CD14-positive monocyte (primary cell): ENCODE results near the gene SCIN. TPM values are rescaled to one million over a fixed set of nuclear protein-coding genes. Genes with fewer than 3 reads are reported as not detected.

ENCODE experiments used
- DNase-seq, 3 donors: peaks; one replicate each; pipeline ENCODE4 v3.0.0-alpha.2; 2011 to 2022
- H2AFZ ChIP-seq: 2 replicates; pipeline ENCODE4 v1.6.0; 2012; ENCODE audit warnings: mild to moderate bottlenecking, low read depth, low read length, inconsistent platforms; ENCODE audit not compliant: insufficient read depth, poor library complexity, severe bottlenecking
- H3K27ac ChIP-seq, 2 donors: 1 replicate in 1 of 2; 2 replicates in 1 of 2; pipeline ENCODE4 v1.5.1; 2012 to 2013; ENCODE audit warnings: low read length in 2 of 2, control low read depth in 1 of 2, inconsistent platforms in 1 of 2, low read depth in 1 of 2, mild to moderate bottlenecking in 1 of 2
- H3K27me3 ChIP-seq, 2 donors: one replicate each; pipeline versions ENCODE4 v1.6.0 to v1.6.1; 2011 to 2013; ENCODE audit warnings: low read length in 2 of 2; ENCODE audit not compliant: control insufficient read depth in 2 of 2, insufficient read depth in 2 of 2
- H3K36me3 ChIP-seq, 2 donors: replicated peaks in 1 of 2; 1 replicate in 1 of 2; 2 replicates in 1 of 2; pipeline versions ENCODE4 v1.5.1 to v1.6.1; 2012 to 2013; ENCODE audit warnings: low read length in 2 of 2, control low read depth in 1 of 2, inconsistent platforms in 1 of 2, mild to moderate bottlenecking in 1 of 2; ENCODE audit not compliant: insufficient read depth in 2 of 2, control insufficient read depth in 1 of 2
- H3K4me1 ChIP-seq, 2 donors: 1 replicate in 1 of 2; 2 replicates in 1 of 2; pipeline versions ENCODE4 v1.5.1 to v1.6.1; 2012 to 2013; ENCODE audit warnings: low read length in 2 of 2, control low read depth in 1 of 2, inconsistent platforms in 1 of 2, mild to moderate bottlenecking in 1 of 2, moderate library complexity in 1 of 2; ENCODE audit not compliant: insufficient read depth in 2 of 2, control insufficient read depth in 1 of 2
- H3K4me2 ChIP-seq: replicated peaks from 2 replicates; pipeline ENCODE3; 2012; ENCODE audit warnings: low read length, moderate library complexity, mild to moderate bottlenecking; ENCODE audit not compliant: poor library complexity, severe bottlenecking; ENCODE audit errors: extremely low read depth
- H3K4me3 ChIP-seq, 3 experiments: fragments of 200-600 bp in 1 of 3; sonication (generic) in 1 of 3; replicated peaks in 1 of 3; 1 replicate in 2 of 3; 2 replicates in 1 of 3; pipeline ENCODE4 v1.5.1; 2011 to 2013; ENCODE audit warnings: low read length in 3 of 3, mild to moderate bottlenecking in 3 of 3, control low read depth in 2 of 3, low read depth in 2 of 3, inconsistent platforms in 1 of 3, moderate library complexity in 1 of 3
- H3K79me2 ChIP-seq: 2 replicates; pipeline ENCODE4 v1.6.0; 2012; ENCODE audit warnings: mild to moderate bottlenecking, control low read depth, inconsistent platforms, low read length, moderate library complexity; ENCODE audit not compliant: insufficient read depth
- H3K9ac ChIP-seq: 2 replicates; pipeline ENCODE4 v1.6.0; 2017; ENCODE audit warnings: low read length, mild to moderate bottlenecking; ENCODE audit not compliant: insufficient read depth, poor library complexity, severe bottlenecking
- H3K9me3 ChIP-seq, 2 donors: replicated peaks in 1 of 2; 1 replicate in 1 of 2; 2 replicates in 1 of 2; pipeline versions ENCODE4 v1.5.1 to v1.6.1; 2012 to 2013; ENCODE audit warnings: low read length in 2 of 2, control low read depth in 1 of 2; ENCODE audit not compliant: control insufficient read depth in 1 of 2, insufficient read depth in 1 of 2
- H4K20me1 ChIP-seq: 2 replicates; pipeline ENCODE4 v1.6.0; 2012; ENCODE audit warnings: mild to moderate bottlenecking, low read length, control low read depth, moderate library complexity; ENCODE audit not compliant: insufficient read depth
- H3K27ac Mint-ChIP-seq, 7 donors: one replicate each; pipeline ENCODE4 v1.8.0; 2020; ENCODE audit warnings: mild to moderate bottlenecking in 7 of 7, mixed read lengths in 7 of 7, moderate library complexity in 6 of 7, inconsistent platforms in 2 of 7
- H3K27me3 Mint-ChIP-seq, 3 donors: one replicate each; pipeline ENCODE4 v1.8.0; 2021 to 2022; ENCODE audit warnings: low read depth in 3 of 3, mild to moderate bottlenecking in 3 of 3, mixed read lengths in 3 of 3, moderate library complexity in 3 of 3, inconsistent platforms in 1 of 3
- H3K36me3 Mint-ChIP-seq, 2 donors: one replicate each; pipeline ENCODE4 v1.8.0; 2020; ENCODE audit warnings: mixed read lengths in 2 of 2, inconsistent platforms in 1 of 2, mild to moderate bottlenecking in 1 of 2
- H3K4me1 Mint-ChIP-seq: one replicate; pipeline ENCODE4 v1.8.0; 2020; ENCODE audit warnings: mild to moderate bottlenecking, mixed read lengths
- H3K4me3 Mint-ChIP-seq, 2 donors: one replicate each; pipeline ENCODE4 v1.8.0; 2020; ENCODE audit warnings: mild to moderate bottlenecking in 2 of 2, mixed read lengths in 2 of 2, moderate library complexity in 1 of 2
- H3K9me3 Mint-ChIP-seq, 7 donors: one replicate each; pipeline ENCODE4 v1.8.0; 2020 to 2022; ENCODE audit warnings: mixed read lengths in 7 of 7, mild to moderate bottlenecking in 6 of 7, moderate library complexity in 6 of 7, inconsistent platforms in 2 of 7
- CTCF ChIP-seq: fragments of 200-600 bp; IDR thresholded peaks from one replicate; pipeline ENCODE4 v1.8.0; 2022; ENCODE audit warnings: antibody characterized with exemption, mild to moderate bottlenecking
- WGBS: methylation state at CpG from one replicate; pipeline ENCODE4 v1.1.5; 2013; ENCODE audit warnings: missing lambda C conversion rate; ENCODE audit not compliant: insufficient coverage; 5-methylcytosine and 5-hydroxymethylcytosine counted together
- intact Hi-C, 2 donors: fragments of 100-400 bp; cut with micrococcal nuclease; formaldehyde crosslinking; loops; one replicate each; pipeline versions ENCODE4 v1.15.0 to v1.15.1; 2023
- polyA plus RNA-seq, 3 donors: library from polyadenylated mRNA; depleted of rRNA in 1 of 3; unstranded in 2 of 3; stranded (reverse) in 1 of 3; fragments of 300-500 nt in 2 of 3; fragments of >200 nt in 1 of 3; fragmentation: Illumina TruSeq in 2 of 3; gene quantifications; 1 replicate in 2 of 3; 2 replicates in 1 of 3; pipeline ENCODE4 v1.2.3, GENCODE V29; 2012 to 2021

Gene SCIN
- polyA plus RNA-seq, 3 donors, result 0.08 TPM; not detected in 2

GRCh38 chr7:12648704-12649261, 78.3 kb downstream of the SCIN start:
- Histone ChIP-seq H3K9me3 (no peaks in the 10 kb centered on the region), H3K27me3 (no peaks in the 10 kb centered on the region), H3K79me2 (no peaks in the 10 kb centered on the region), H3K4me1 (peaks cover 0 to 4% of the 10 kb centered on the region in 2 donors), H3K27ac (no peak overlapping the region), H3K4me2 (no peak overlapping the region), H4K20me1 (no peaks in the 10 kb centered on the region), H3K4me3 (no peak overlapping the region), H3K9ac (no peak overlapping the region), H2AFZ (no peak overlapping the region), H3K36me3 (no peaks in the 10 kb centered on the region)
- H3K4me1 Mint-ChIP-seq, result peaks cover 2% of the 10 kb centered on the region
- DNase-seq, result no peak
- no peaks in the 10 kb centered on the region for H3K36me3 Mint-ChIP-seq
- no peak for TF ChIP-seq CTCF
- H3K27ac Mint-ChIP-seq, result peak overlapping the region in 1 of 7 donors; percentile 43
- intact Hi-C loops, result loop anchor here in 1 of 2 donors (10.0 kb wide), 1 partner anchor 66 kb away; no protein-coding TSS in a partner anchor
- no peaks in the 10 kb centered on the region for H3K9me3 Mint-ChIP-seq
- peaks cover 0 to 1% (median 0%) of the 10 kb centered on the region in 3 donors for H3K27me3 Mint-ChIP-seq
- no peak overlapping the region for H3K4me3 Mint-ChIP-seq
- WGBS, result 100% methylated on average over 1 of the region's 4 CpGs

DNA sequence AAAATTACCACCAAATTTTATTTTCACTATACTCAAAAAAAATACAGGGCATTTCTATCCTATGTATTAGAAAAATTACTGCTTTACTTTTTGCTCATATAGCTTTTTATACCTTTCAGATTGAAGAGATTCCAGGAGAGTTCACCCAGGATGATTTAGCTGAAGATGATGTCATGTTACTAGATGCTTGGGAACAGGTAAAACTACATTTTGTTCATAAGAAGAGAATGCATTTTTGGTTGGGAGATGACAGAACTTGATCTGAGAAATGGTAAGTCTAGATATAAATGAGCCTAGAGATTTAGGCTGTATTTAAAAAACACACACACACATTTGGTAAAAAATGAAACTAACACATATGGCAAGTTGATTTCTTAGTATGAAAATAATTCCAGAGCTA, 78.8 kb downstream of the SCIN start:
- Mint-ChIP-seq H3K27me3 (peaks cover 0 to 1% (median 0%) of the 10 kb centered on the region in 3 donors), H3K9me3 (no peaks in the 10 kb centered on the region), H3K36me3 (no peaks in the 10 kb centered on the region), H3K4me3 (no peak overlapping the region), H3K27ac (no peak overlapping the region), H3K4me1 (peaks cover 2% of the 10 kb centered on the region)
- Histone ChIP-seq H3K36me3 (no peaks in the 10 kb centered on the region), H3K4me2 (no peak overlapping the region), H2AFZ (no peak overlapping the region), H3K27ac (no peak overlapping the region), H3K27me3 (no peaks in the 10 kb centered on the region), H3K9me3 (no peaks in the 10 kb centered on the region), H3K9ac (no peak overlapping the region), H3K4me1 (no peaks in the 10 kb centered on the region), H3K79me2 (no peaks in the 10 kb centered on the region), H4K20me1 (no peaks in the 10 kb centered on the region), H3K4me3 (no peak overlapping the region)
- TF ChIP-seq CTCF, result no peak
- DNase-seq, result no peak
- intact Hi-C loops, result loop anchor here in 1 of 2 donors (10.0 kb wide), 1 partner anchor 65 kb away; no protein-coding TSS in a partner anchor
